ENCODE measurements around the gene EIF3J.

DNA sequence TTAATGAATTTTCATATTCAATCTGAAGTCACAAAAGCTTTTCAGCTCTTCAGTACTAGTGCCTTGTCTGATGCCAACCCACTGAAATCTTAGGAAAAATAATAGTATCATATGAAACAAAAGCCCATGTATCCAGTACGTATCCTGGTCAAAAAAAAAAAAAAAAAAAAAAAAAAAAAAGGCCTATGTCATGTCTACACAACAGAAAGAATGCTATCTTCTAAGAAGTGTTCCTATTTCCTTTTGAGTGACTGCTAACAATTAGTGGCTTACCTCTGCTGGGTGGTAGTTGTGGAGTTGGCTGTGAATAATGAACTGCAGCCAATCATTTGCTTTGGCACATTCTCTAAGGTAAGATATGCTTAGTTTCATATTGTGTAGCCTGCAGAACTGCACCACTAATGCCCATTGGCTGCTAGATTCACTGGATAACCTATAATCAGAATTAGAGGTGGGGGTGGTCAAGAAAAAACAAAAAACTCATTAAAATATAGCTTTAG is 59.6 kb downstream of the EIF3J start:
- TF ChIP-seq, protein P1, sequence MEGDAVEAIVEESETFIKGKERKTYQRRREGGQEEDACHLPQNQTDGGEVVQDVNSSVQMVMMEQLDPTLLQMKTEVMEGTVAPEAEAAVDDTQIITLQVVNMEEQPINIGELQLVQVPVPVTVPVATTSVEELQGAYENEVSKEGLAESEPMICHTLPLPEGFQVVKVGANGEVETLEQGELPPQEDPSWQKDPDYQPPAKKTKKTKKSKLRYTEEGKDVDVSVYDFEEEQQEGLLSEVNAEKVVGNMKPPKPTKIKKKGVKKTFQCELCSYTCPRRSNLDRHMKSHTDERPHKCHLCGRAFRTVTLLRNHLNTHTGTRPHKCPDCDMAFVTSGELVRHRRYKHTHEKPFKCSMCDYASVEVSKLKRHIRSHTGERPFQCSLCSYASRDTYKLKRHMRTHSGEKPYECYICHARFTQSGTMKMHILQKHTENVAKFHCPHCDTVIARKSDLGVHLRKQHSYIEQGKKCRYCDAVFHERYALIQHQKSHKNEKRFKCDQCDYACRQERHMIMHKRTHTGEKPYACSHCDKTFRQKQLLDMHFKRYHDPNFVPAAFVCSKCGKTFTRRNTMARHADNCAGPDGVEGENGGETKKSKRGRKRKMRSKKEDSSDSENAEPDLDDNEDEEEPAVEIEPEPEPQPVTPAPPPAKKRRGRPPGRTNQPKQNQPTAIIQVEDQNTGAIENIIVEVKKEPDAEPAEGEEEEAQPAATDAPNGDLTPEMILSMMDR (IDR thresholded peaks at IDR 0.05) = no peak
- TF ChIP-seq POLR2A (IDR thresholded peaks at IDR 0.05) (no peak), POLR2AphosphoS5 (IDR thresholded peaks at IDR 0.05) (no peak)
